GM21447 (cell line): Measurements from ENCODE around the gene SLC25A19.

Experiments used
- ATAC-seq: cut with Tn5 transposase; IDR thresholded peaks from one replicate; pipeline ENCODE4 v1.9.1; 2021; ENCODE audit not compliant: unreplicated experiment

SLC25A19 gene

DNA sequence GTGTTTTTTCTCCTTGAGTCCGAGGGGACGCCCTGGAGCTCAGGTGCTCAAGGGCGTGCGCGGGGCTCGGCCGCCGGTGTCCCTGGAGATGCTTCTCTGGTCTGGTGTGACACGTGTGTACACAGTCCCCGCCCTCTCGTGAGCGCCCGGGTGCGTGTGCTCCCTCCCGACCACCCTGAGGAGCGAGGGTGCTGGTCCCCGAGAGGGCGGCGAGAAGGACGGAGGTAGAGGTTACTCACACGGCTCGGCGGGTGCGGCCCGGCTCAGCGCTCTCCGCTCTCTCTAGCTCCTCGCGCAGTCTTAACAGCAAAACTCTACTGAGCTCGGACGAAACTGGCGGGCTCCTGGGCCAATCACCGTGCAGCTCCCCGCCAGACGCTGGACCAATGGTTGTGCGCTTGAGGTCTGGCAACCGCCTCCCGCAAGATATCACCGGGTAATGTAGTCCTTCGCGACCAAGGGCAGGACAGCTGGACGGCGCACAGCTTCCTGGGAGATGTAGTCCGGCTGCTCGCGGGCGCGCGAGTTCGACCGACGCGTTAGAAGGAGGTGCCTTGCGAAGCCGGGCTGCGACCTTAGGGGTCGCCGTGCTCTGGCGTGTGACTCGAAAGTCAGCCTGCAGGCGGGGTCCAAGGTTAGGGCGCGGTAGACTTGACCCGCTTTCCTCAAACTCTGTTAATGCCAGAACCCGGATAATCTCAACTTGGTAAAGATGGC is at the start of gene SLC25A19:
Gene SLC25A19 (minus strand): TSS at position 319 of the 717 bp plus-strand sequence. CDS start 2,669 bp downstream, outside the sequence.
- peak; percentile 89 for ATAC-seq

DNA sequence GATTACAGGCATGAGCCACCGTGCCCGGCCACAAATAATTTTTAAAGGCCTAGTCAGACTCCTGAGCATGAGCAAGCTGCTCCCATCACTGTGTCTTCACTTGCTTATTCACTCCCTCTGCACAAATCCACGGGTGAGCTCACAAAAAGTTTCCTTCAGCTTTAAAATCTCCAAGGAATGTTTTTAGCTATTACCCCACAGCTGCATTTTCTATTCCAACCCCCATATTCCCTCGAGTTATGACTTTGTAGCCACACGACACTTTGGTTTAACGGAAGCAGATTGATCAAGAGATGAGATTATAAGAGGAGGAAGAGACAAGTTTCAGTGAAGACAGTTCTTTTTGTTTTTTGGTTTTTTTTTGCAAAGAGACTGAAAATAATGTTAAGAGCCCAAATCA is 49.1 kb upstream of the SLC25A19 start:
- no peak for ATAC-seq

DNA sequence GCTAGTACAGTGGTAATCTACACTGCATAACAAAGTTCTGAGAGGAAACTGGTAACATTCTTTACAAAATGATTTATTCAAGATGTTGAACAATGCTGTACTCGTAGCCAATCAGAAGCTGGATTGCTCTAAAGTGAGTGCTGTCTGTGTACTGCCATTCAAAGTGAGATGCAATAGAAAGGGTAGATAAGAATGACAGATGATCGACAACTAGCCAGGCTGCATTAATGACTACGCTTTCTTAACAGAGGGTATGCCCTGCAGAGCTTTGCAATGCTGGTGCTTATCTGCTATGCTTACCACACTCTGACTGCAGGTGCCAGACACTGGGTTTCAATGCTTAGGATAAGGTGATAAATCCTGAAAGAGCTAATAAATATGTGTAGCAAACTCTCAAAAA is 46.1 kb upstream of the SLC25A19 start:
- ATAC-seq: no peak

DNA sequence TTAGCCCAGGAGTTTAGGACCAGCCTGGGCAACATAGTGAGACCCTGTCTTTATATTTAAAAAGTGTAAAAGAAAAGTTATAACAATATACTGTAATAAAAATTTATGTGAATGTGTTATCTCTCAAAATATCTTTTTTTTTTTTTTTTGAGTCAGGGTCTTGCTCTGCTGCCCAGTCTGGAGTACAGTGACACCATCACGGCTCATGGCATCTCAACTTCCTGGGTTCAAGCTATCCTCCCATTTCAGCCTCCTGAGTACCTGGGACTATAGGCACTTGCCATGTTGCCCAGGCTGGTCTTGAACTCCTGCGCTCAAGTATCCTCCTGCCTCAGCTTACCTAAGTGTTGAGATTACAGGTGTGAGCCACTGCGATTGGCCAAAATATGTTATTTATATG is 45.5 kb upstream of the SLC25A19 start:
- no peak for ATAC-seq

DNA sequence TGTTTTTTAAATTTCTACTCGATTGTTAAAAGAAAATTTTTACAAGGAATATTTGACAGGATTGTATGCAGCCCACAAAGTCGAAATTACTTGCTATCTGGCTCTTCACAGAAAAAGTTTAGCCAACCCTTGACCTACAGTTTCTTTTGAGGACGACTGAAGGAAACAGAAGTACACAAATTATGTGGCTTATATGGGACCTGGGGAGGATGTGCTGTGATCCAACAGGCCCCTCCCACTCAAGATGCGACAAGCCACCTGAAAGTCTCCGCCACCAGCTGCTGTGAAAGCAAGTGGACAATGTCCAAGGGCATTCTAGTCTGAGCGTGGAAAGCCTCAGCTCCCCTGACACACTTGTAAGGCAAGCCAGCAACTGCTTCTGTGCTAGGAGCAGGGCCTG is 42.4 kb upstream of the SLC25A19 start:
- ATAC-seq: no peak

DNA sequence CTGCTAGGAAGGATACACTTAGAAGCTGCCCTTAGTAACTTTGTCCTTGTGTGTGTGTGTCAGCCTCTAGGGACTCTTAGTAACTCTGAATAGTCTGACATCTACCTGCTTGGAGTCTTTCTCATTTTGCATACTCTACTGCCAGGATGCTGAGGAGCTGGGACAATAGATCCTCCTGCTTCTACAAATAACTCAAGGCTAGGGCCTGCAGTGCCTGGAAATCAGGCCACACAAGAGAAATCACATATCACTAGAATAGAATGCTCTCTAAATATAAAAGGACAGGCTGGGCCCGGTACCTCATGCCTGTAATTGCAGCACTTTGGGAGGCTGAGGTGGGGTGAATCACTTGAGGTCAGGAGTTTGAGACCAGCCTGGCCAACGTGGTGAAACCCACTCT is 38.5 kb upstream of the SLC25A19 start:
- no peak for ATAC-seq

DNA sequence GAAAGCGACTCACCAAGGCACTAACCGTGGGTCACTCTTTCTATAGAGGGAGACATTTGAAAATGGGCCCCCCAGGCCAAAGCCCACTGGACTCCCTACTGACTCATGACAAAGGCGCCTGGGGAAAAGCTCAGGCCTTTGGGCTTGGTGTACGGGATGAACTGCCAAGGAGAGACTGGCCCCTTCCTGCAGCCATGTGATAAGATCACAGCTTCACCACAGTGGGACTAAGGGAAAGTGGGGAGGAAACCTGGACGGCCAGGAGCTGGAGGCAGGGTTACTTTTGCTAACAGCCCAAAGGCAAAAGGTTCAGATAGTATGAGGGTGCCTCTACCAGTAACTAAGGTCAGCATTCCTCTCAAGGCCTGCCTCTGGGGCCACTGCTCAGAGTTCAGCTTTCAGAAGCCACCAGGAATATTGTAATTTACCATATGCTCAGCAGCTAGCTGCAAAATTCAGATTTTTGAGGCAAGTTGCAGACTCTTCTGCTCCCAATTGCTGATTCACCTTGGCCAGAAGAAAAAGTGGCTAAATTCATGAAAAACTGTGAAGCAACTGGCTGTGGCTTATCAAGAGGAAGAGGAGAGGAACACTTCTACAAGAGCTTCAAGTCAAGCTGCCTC is 37.1 kb upstream of the SLC25A19 start:
- no peak for ATAC-seq

DNA sequence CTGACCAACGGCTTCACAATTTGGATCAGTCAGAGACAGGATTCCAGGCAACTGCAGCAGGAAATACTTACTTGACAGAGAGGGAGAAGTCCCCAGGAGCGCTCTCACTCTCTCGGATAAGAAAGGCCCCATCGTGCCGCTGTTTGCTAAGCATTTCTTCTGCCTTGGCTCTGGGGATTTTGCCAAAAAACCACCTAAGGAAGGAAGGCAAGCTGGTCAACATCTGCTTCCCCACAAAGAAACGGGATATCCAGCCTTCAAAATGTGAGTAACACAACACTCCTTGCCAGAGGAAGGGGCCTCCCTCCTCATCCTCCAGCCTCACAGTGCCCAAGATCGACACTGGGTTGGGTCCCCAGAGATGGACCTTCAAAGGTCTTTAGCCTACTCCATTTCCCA is 36.6 kb upstream of the SLC25A19 start:
- no peak for ATAC-seq

DNA sequence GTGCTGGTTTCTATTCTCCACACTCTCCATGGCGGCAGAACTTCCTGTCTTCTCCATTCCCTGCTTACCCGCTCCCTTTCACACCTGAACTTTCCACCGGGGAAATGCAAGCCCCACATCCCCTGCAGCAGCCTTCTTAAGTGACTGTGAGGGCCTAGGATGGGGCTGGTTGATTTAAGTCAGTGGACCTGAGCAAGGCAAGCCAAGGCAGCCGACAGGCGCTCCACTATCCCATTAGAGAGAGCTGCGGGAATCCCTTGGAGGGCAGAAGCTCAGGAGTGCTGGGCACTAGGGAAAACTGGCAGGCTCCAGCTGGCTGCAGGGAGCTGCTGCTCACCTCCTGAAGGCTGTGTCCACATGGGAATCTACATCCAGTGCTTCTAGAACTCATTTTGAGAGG is 36.1 kb upstream of the SLC25A19 start:
- no peak for ATAC-seq

DNA sequence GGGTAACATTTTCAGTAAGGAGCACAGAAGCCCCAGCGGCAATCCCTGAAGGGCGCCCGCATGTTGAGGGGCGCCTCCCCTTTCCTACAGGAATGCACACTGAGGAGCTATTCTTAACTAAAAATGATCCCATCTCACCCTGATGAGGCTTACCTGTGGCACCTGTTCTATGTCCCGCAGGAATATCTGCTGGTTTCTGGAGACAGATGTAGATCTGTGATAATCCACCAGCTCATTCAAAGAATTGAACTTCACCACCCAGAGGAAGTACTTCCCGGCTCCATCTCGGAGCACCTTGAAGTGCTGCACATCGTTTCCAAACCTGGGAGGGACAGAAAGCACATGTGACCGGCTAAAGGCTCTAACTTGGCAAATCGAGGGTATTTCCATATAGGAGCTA is 32.3 kb upstream of the SLC25A19 start:
- no peak for ATAC-seq

DNA sequence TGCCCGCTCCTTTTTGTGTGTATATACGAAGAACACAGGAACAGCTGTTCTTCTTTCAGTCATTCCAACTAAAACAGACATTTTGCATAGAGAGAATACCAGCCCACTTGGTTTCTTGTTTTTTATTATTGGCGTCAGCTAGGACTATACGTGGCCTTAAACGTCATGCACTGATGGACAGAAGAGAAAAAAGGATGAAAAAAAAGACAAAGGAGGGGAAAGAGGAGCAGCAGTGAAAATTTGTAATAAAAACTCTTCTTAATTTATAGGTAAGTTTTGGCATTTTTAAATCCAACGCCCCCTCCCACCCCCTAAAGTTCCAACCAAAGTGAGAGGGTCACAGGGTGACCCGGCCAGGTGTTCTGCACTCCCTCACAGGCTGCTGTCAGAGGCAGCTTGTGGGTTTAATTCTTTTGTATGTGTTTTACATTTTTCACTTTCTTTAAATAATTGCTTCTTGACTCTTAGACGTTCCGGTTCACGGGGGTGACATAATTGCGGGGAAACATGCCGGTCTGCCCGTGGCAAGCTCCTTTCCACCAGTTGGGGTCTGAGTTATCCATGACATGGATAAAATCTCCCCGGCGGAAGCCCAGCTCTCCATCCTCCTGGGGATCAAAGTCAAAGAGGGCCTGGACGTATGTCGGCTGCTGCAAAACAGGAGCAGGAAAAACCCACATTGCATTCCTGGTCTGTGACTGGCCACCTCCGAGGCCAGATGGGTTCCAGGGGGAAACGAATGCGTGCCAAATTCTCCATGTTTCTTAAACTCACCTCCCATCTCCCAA is 30.9 kb upstream of the SLC25A19 start:
- peak; percentile 57 for ATAC-seq

DNA sequence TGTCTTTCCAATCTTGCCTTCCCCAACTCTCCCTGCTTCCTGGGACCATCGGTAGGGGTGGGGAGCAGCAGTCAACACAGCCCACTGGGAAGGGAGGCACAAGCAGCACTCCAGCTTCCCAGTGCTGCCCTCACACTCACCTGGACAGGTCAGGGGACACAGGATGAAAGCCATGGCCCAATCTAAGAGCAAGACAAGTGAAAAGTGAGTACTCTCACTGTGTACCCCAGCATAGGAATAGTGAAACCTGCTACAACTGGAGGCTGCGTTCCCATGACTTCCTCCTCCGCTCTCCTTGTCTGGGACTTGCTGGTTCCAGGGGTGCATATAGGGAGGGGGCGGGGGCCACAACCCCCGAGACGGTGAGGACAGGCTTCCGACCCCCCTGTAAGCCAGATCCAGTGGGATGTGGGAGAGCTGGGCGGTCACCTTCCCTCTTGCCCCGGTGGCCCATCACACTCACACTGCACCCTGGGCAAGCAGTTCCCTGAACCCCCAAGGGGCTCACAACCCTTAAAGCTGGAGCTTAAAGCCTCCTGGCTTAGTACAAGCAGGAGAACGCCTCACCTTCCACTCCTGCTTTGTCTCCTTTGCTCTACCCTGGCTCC is 29.5 kb upstream of the SLC25A19 start:
- no peak for ATAC-seq

DNA sequence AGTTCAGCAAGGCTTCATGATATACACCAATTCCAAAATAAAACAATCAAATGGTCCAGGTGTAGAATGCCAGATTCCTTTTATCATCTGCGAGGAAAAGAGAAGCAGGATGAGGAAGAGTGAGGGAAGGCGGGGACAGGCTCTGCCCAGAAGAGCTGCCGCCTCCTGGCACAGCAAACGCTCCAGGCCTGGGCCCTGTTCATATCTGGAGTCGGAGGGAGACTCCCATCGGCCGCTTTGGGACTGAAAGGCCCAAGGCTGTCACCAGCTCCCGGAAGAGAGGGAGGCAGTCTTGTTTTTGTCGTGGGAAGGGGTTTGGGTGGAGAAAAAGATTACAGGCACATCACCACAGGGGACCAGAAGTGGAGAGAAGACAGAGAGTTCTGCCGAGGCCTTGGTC is 29.0 kb upstream of the SLC25A19 start:
- ATAC-seq: no peak

DNA sequence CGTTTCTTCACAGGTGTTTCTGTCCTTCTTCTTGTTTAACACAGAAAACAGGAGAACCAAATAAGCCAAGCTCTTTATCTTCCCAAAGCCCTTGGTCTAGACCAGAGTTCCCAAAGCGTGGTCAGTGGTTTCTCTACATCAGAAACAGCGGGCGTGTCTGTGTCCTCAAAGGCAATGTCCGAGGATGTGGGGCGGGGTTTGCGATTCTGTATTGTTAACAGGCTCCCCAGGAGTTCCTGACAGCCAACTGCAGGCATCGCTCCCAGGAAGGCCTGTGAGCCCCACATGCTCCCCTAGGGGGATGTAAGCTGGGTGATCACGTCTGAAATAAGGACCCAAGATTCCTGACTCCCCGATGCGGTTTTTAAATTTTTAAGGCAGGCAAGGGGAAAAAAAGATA is 28.4 kb upstream of the SLC25A19 start:
- no peak for ATAC-seq

DNA sequence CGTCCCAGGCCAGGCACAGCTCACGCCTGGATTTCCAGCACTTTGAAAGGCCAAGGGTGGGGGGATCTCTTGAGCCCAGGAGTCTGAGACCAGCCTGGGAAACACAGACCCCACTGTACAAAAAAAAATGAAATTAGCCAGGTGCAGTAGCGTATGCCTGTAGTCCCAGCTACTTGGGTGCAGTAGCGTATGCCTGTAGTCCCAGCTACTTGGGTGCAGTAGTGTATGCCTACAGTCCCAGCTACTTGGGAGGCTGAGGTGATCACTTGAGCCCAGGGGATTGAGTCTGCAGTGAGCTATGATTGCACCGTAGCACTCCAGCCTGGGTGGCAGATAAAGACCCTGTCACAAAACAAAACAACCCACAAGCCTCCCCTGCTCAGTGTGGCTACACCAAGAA is 27.0 kb upstream of the SLC25A19 start:
- ATAC-seq: no peak

DNA sequence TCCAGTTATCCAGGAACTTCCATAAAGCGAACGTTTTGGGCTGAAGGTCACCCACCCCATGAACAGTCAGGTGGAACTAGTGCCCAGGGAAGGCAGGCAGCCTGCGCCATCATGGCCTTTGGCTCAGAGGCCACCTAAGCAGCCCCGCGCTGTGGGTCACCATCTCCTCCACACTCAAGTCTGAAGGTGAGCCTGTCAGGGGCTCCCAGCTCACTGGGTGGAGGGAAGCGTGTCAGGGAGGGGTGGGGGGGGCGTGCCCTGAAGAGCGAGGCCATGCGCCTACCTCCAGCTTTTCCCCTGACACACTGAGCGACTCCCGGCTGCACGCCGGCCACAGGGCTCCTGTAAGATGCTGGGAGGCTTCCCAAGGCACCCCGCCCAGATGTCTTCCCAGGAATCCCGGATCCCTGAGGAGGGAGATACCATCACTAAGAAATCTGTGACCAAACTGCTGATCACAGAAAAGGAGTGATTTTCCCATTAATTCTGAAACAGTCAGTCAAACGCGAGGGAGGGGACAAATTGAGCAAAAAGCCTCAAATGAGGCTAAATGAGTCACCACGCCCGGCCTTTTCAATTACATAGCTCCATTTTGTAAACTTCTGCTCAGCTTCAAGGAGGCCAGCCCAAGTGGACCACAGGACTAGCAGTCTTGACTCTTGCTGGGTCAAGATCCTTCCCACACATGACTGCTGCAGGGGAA is 26.5 kb upstream of the SLC25A19 start:
- no peak for ATAC-seq

DNA sequence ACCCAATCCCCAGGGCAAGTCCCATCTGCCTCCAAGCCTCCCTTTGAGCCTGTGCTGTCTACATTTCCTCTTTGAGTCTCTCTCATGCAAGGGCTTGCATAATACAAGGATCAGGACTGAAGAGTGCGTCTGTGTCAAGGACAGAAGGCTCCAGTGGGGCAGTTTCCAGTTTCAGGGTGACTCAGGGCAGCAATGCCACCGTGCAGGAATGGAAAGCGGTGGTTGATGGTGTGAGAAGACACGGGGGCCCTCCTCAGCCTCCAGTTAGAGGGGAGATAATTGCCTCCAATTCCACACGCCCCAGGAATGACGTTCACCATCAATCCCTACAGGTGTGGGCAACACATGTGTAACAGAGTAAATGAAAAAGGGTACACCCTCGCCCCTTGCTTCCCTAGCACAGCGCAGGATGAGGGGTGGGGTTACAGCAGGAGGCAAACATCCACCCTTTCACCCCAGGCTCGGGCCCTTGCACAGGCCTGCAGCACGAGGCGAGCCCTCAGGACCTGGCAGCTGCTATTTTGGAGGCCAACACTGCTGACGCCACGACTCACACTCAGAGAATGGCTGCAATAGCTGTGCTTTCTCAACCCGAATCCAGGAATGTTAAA is 24.8 kb upstream of the SLC25A19 start:
- peak; percentile 47 for ATAC-seq

DNA sequence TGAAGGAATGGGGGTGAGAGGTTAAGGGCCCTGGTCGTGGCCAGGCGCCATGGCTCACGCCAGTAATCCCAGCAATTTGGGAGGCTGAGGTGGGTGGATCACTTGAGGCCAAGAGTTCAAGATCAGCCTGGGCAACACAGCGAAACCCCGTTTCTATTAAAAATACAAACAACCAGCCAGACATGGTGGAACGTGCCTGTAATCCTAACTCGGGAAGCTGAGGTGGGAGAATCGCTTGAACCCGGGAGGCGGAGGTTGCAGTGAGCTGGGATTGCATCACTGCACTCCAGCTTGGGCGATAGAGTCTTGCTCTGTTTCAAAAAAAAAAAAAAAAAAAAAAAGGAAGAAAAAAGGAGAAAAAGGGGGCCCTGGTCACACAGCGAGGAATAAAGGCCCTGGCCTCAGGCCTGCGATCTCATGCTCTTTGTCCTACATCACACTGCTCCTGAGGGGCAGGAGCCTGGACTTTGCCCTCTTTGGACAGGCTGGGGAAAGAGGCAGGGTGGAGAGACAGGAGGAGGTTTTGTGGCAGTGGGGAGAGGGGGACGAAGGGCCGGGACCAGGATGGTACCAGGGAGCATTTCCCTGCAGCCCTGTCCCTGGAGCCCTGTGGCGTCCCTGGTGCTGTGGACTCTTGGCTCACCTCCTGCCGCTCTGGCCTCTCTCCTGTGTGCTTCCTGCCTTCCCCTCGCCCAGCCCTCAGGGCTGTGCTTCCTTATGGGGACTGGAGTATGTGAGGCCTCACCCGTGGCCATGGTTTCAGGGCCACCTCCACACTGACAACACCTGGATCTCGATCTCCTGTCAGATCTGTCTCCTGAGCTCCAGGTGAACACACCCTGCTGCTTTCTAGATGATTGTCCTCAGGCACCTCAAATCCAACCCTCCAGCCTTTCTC is 19.7 kb upstream of the SLC25A19 start:
- no peak for ATAC-seq

DNA sequence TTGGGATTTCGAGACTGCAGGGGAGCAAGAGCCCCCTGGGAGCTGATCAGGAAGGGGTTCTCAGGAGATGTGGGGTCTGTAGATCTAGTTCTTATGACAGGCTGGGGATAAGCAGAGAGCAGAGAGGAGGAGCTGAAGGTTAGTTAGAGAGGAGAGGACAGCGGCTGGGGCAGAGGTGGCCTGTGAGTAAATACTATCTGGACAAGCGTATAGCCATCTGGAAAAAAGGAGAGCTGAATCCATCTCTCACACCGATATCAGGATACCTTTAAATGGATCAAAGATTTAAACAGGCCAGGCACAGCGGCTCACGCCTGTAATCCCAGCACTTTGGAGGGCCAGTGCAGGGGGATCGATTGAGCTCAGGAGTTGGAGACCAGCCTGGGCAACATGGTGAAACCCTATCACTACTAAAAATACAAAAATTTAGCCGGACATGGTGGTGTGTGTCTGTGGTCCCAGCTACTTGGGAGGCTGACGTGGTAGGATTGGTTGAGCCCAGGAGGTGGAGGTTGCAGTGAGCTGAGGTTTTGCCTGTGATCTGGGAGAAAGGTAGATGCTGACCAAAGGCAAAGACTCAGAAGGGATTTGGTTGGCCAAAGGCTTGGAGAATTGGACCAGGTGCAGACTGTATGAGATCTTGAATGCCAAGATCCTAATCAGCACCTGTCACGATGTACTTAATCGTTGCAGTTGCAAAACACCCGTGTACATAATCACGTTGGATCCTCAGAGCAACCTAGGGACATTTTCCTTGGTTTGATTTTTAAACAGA is 18.9 kb upstream of the SLC25A19 start:
- ATAC-seq: no peak
